Right hindlimb (tissue), 1 donor: ENCODE results near the gene HOXA9.
A peak's percentile ranks its signal among the peaks of the same experiment; 100 is the strongest.

Experiments used
- DNase-seq: peaks from one replicate; pipeline ENCODE4 v3.0.0-alpha.2; 2018

The HOXA9 gene

GRCh38 chr7:27124902-27125689, 40.2 kb downstream of the HOXA9 start:
- DNase-seq: no peak

GRCh38 chr7:27124096-27124901, 41.0 kb downstream of the HOXA9 start:
- peak; percentile 32 for DNase-seq

- DNase-seq: no peak
Observed at GRCh38 chr7:27123477-27124053, 41.8 kb downstream of the HOXA9 start.

- no peak for DNase-seq
Observed at GRCh38 chr7:27123007-27123476, 42.3 kb downstream of the HOXA9 start.

DNA sequence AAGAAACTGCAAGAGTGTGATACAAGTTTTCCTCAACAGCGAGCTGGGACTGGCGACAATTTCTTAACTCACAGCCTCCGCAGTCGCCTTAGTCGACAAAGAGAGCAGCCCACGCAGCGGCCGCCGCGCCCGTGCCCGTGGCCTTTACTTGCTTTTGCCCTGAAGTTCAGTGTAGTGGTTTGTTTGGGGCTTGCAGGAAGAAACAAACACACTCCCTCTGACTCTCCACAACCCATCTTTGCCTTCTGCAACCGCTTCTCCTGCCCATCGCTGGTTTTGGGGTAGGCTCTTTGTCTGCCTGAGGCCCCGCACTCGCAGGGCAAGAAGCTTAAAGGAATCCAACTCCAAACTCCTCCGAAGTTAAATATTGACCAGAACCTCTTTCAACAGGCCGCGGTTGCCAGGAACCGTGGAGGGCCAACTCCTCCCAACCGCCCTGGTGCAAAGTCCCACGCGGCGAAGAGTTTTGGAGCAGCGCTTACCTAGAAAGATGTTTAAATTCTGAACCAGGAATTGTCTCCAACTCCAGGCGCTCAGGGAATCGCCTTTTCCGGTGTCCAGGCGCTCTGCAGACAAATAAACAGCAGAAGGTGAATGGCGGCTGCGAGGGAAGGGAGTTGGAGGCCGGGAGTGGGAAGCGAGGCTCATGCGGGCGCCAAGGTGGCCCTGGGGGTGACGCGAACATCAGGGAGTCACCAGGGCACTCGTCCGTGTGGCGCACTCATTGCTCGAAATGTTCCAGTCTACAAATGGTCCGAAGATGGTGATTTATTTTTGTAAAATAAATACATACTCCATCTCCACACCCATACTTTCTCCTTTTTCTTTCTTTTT, 43.0 kb downstream of the HOXA9 start:
- DNase-seq: peak; percentile 28

DNA sequence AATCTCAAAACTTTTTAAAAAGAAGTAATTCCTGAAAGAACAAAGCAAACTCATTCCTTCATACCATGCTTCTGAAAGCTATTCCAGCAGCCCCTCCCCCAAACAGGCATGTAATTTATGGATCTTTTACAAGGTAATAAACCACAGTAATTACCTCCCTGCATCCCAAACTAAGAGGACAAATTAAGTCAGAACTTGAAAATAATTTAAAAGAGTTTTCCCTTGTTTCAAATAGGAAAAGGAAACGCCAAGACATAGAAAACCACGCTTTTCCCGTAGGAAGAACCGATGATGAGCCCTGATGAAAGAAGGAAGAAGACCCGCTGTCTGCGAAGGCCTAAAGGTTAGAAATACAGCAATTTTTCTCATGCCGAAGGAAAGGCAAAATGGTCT, 43.7 kb downstream of the HOXA9 start:
- no peak for DNase-seq

- DNase-seq: no peak
Observed at GRCh38 chr7:27119412-27119911, 45.9 kb downstream of the HOXA9 start.

DNA sequence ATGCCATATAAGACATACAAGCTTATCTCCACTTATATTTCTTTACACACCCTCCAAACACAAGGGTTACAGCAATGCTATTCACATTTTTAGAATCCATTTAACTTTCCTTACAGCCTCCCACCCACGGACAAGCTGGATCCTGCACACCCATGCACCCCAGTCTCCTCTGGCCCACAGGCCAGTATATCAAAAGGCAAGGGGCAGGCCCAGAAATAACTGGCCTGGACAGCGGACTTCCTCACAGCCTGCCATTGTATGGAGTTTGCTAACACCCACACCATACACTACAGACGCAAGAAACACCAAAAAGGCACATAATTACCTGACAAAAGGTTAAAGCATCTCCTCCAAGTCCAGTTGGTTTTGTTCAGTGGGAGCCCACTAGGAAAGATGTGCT, 46.8 kb downstream of the HOXA9 start:
- no peak for DNase-seq

GRCh38 chr7:27117887-27118491, 47.3 kb downstream of the HOXA9 start:
- peak; percentile 23 for DNase-seq

GRCh38 chr7:27116962-27117886, 48.1 kb downstream of the HOXA9 start:
- DNase-seq: peak; percentile 23

DNA sequence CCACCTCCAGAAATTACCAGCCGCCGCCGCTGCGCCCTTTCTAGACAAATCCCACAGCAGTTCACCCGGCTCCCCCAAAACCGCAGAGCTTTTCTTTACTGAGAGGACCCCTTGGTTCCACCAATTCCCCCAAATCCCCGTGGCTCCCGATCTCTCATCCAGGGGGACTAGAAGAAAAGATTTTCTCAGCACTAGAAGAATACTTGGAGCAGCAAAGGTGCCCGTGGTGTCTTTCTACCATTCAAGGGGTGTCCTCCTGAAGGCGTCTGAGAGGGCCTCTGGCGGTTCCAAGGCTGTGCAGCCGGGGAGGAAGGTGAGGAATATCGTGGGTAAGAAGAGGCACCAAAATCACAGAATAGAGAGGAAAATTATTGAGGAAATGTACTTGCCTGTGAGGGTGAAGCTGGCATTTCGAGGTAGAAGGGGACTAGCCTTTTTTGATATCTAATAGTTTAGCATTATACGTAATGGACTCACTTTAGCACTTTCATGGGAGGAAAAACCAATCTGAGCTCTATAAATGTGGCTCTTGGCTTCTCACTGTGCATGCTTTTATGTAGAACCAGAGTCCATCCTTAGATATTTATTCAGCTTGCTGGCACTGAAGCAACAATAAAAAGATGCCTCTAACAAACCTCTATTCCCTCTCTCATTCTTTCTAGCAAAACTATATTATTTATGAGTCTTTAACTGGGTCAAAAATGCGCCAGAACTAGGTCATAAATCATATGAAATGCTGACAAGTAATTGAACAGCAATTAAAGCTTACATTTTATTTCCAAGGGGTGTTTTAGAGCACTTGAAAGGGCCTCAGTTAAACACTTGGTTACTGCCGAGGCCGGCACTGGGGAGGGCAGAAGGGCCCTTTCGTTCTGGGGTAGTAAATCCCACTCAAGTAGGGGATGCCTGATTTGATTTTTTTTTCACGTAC, 49.0 kb downstream of the HOXA9 start:
- peak; percentile 21 for DNase-seq

- peak; percentile 46 for DNase-seq
Observed at GRCh38 chr7:27115221-27116026, 49.9 kb downstream of the HOXA9 start.

GRCh38 chr7:27114881-27115220, 50.5 kb downstream of the HOXA9 start:
- DNase-seq: no peak

DNA sequence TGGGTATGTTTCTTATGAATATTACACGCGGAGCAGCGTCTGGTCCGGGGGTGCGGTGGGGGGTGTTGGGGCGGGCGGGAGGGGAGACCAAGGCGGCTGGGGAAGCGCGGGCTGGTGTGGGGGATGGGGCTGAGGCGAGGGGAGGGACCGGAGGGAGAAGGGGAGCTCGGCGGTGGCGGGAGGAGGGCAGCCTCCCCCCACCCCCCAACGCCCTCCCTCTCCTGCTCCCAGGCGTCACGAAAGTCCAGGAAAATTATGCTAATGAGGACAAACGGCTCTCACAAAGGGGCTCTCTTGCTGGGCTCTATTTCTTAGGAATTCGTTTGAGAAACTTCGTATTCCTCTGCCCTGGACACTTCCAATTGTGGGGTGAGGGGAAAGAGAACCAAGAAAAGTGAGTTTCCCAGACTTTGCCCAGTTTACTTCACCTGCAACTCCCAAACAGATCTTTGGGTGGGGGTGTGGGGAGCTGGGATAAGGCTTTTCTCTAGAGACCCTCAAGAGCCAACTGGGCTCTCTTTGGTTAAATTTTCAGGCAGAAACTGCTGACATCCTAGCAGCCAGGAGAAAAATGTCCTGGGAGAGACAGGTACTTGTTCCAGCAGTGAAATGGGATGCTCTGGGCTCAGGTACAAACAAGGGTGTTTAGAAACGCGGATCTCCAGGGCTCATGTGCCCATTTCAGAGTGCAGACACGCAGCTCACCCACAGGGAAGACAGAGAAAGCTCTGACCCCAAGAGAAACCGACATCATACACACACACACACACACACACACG, 51.2 kb downstream of the HOXA9 start:
- DNase-seq: peak; percentile 63

- peak; percentile 79 for DNase-seq
Observed at GRCh38 chr7:27112955-27113949, 52.1 kb downstream of the HOXA9 start.
